ENCODE results near the gene NFATC1.
"Not testable (repeated sequence)": the region's sequence is repeated elsewhere in the genome, so short reads cannot be mapped to it uniquely, and the experiment has no call there.

NFATC1 gene

DNA sequence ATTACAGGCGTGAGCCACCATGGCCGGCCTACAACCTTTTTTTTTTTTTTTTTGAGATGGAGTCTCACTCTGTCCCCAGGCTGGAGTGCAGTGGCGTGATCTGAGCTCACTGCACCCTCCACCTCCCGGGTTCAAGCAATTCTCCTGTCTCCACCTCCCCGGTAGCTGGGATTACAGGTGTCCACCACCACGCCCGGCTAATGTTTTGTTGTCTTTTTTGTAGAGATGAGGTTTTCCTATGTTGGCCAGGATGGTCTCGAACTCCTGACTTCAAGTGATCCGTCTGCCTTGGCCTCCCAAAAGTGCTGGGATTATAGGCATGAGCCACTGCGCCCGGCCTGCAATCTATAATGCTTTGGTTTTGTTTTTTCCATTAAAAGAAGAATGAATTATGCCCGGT lies 19.1 kb upstream of the NFATC1 start:
- not testable (repeated sequence) for DNase-seq

GRCh38 chr18:79377187-79377891 lies 18.4 kb upstream of the NFATC1 start:
- DNase-seq, result no peak

DNA sequence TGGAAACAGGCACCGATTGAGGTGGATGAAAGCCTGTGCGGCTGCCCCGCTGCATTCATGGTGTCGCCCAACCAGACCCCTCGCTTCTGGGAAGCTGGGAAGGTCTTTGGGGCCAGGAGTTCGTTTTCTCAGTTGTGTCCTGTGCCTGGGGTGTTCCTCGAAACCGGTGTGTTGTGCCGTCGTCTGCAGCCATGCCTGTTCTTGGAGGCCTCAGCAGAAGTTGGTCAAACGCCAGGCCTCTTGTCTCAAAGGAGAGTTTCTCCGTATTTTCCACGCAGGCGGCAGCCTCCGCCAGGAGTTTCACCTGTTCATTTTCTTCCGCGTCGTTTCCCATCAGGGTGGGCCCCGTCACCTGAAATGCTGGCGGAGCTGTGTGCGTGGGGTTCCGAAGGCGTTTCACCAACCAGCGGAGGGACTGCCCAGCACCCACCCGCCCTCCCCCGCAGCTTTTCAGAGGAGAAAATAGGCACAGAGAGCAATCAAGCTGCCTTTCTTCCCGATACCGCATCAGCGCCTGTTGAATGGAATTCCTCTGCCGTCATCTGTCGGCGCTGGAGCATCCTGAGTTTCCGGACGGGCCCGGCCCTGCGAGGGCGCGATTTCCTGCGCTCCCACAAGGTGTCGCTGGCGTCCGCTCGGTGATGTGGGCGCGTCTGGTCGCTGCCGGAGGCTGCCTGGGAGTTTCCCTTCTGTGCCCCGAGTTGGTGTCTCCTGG lies 17.0 kb upstream of the NFATC1 start:
- DNase-seq, result no peak

- DNase-seq, result no peak
Observed at GRCh38 chr18:79379251-79379905, 16.4 kb upstream of the NFATC1 start.

DNA sequence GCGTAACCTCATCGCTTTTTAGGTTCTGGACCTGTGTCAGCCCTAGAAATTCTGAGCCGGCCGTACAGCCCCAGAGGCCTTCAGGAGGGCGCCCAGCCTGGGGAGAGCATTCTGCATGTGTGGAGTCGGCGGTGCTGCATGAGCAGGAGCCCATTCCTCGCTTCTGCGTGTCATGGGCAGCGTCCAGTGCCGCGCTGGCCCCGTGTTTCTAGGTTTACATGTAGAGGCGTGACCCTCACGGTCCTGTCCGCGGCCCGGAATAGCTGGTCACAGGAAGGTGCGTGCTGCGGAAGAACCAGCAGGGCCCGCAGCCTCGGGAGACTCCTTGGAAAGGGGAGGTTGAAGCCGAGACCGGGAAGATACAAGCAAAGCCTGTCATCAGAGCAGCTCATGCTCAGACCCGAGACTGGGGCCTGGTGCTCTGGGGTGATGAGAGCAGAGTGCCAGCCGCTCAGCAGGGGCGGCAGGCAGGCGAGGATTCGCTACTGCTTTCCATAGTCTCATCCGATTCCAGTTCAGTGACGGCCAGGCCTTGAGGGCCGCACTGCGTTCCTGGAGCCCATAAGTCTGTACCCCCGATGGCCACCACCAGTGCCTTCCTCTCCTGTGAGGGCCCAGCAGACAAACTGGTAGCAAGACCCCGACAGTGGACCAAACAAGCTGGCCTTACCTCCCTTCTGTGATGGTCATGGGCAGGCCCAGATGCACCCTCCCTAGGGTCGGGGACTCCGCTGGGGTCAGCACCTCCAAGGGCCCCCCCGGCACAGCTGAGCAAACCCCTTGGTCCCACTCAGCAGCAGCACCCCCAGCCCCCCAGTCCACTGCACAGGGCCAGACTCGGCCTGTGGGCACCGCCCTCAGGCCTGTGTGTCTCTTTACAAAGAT lies 15.6 kb upstream of the NFATC1 start:
- no peak for DNase-seq

DNA sequence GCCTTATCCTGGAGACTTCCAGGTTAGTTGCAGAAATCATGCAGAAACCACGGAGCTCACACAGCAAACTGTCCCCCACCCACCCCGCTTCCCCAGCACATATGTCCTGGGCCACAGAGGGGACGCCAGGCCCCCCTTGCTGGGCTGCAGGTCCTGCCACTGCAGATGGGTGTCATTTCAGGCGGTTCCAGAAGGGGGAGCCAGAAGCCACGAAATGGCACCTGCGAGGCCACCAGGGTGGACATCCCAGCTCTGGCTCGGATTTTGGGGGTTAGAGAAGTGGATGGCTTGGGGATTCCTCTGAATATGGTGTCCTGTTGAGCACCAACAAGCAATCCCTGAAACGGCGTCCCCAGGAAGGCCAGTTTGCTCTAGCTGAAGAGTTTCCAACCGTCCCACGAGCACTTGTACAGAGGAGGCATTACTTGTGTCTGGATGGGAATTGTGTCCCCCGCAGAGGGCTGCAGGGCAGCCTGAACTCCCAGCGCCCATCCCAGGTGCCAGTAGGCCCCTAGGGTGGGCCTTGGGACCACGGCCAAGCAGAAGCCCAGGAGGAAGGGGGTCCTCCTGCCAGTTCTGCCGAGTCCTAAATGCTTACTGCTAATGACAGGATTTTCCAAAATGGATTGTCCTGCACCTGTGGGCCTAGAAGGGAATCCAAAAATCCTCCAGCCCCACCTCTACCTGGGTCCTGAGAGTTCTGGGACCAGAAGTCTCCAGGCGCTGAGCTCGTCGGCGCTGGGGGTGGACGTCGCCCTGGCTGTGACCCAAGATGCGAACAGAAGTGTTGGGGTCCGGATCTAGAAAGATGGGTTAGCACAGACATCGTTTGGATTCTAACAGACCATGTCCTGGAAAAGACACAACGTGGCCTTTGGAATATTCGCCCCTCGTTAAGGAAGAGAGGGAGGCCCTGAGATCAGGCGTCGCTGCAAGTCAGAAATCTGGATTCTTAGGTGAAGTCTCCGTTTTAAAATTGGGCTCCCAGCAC lies 14.6 kb upstream of the NFATC1 start:
- no peak for DNase-seq

- DNase-seq, result no peak
Observed at GRCh38 chr18:79381811-79382311, 13.9 kb upstream of the NFATC1 start.

- DNase-seq, result no peak
Observed at GRCh38 chr18:79382681-79383387, 12.9 kb upstream of the NFATC1 start.

GRCh38 chr18:79383388-79384056 lies 12.2 kb upstream of the NFATC1 start:
- no peak for DNase-seq

- no peak for DNase-seq
Observed at GRCh38 chr18:79384151-79384807, 11.5 kb upstream of the NFATC1 start.

DNA sequence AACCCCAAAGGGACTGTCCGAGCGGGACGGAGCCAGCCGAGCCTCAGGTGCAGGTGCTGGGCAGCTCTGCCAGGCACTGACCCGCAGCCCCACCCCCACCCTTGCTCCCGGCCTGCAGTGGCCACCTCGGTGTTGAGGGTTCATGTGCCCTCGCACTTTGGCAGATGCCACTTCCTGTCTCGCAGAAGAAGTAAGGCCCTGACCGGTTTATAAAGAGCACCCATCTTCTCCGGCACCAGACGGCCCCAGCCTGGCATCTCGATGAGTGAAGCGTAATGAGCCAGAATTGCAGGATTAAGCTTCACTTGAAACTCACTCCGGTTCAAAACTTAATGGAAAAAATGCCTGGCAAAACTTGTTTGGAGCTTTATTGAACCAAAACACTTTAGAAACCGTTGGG lies 10.9 kb upstream of the NFATC1 start:
- no peak for DNase-seq

DNA sequence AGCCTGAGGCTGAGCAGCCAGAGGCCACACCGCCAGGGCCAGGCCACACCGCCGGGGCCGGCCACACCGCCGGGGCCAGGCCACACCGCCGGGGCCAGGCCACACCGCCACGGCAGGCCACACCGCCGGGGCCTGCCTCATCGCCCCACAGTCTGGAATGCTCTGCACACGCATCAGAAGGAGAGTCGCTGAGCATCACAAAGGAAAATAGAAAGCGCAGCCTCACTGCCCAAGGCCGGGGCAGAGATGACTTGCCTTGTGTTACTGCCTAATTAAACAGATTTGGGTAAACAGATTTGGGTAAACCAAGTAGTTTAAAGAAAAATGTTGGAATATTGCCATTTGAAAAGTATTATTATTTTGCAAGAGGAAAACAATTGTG lies 10.4 kb upstream of the NFATC1 start:
- no peak for DNase-seq

GRCh38 chr18:79385708-79386341 lies 9.9 kb upstream of the NFATC1 start:
- no peak for DNase-seq

- DNase-seq, result no peak
Observed at GRCh38 chr18:79386547-79386946, 9.2 kb upstream of the NFATC1 start.

GRCh38 chr18:79387214-79387613 lies 8.5 kb upstream of the NFATC1 start:
- DNase-seq, result no peak

- DNase-seq, result no peak
Observed at GRCh38 chr18:79387615-79388014, 8.1 kb upstream of the NFATC1 start.

DNA sequence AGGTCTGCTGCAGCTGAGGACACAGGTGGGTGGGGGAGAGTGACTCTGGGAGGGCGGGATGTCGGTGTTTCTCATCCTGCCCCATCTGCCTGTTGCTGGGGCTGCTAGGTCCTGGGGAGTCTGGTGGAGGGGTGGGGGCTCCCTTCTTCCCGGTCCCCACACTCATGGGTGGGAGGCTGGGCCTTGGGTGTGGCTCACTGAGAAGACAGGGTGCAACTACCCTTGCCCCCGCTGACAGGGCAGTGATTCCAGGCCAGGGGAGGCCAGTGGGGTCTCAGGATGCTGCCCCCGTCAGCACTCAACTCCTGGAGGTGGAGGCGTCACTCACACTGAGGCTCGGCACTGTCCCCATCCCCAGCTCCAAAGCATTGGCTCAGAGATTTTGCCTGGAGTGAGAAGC lies 7.7 kb upstream of the NFATC1 start:
- no peak for DNase-seq

GRCh38 chr18:79389689-79390088 lies 6.0 kb upstream of the NFATC1 start:
- no peak for DNase-seq

DNA sequence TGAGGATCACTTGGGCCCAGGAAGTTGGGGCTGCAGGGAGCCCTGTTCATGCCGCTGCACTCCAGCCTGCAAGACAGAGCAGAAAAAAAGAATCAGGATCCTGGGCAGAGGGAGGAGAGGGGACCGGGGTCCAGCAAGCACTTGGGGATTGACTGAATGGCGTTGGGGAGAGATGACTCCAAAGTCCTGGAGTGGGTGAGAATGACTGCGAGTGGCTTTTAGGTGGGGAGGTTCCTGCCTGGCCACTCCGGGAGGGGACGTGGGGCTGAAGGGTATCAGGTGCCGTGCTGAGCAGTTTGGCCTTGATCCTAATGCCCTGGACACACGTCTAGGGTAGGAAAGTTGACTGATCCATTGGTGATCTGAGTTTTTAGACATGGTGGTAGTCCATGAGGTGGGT lies 3.5 kb upstream of the NFATC1 start:
- no peak for DNase-seq

Measured in GDM1 (cell line).